ENCODE measurements around the gene AKNAD1.

GRCh38 chr1:108792420-108792819 is 64.5 kb downstream of the AKNAD1 start:
- TF ChIP-seq CTCF (IDR thresholded peaks at IDR 0.05) (no peak), POLR2A (IDR thresholded peaks at IDR 0.05) (no peak), POLR2AphosphoS5 (IDR thresholded peaks at IDR 0.05) (no peak)

All from stomach (tissue), 4 donors.